ENCODE measurements around the gene PDE4B.

DNA sequence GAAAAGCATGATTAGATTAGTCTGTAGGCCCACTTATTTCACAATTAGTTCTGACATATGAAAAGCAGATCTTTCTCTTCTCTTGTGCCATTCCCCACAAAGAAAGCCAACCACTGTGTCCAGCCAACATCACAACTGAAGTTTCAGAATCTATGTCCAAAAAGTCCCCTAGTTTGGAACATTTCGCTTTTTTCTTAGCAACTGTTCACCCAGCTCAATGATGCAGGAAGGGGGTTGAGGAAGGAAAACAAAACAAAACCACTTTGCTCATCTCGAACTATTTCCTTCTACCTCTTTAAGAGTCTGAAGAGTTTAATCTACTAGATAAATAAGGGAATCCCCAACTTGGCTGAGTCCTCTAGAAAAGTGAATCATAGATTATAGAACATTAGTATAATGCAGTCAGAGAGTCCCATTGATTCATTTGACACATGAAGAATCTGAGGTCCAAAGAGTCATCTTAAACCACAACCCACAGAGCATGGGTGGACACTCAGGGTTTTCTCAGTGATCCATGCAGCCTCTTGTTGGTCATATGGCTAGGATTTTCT, 581.9 kb downstream of the PDE4B start:
- no peak for TF ChIP-seq CTCF (conservative IDR thresholded peaks at IDR 0.05; ENCODE audit: low read length)
- no peak for TF ChIP-seq EZH2phosphoT487 (IDR thresholded peaks at IDR 0.05; ENCODE audit: borderline replicate concordance)

Measured in Loucy (cell line).